Subcutaneous adipose tissue (tissue), 4 donors: ENCODE data around the gene EPHB2. TPM values are rescaled to one million over a fixed set of nuclear protein-coding genes. Genes with fewer than 3 reads are reported as not detected.

ENCODE experiments used
- total RNA-seq, 4 donors: library from RNA; depleted of rRNA; stranded (reverse); fragments of >200 nt; gene quantifications; one replicate each; pipeline ENCODE4 v1.1.0, GENCODE V29; 2016
- TF ChIP-seq, protein P1 (sequence below): fragments of 450-650 bp; IDR thresholded peaks from one replicate; pipeline ENCODE4 v1.5.1; 2016; ENCODE audit warnings: low read depth, mild to moderate bottlenecking, control low read depth, antibody characterized with exemption, moderate library complexity

EPHB2 gene
- total RNA-seq, 4 donors from 2014 or later, result 1.6 to 9.2 (median 5.1) TPM

DNA sequence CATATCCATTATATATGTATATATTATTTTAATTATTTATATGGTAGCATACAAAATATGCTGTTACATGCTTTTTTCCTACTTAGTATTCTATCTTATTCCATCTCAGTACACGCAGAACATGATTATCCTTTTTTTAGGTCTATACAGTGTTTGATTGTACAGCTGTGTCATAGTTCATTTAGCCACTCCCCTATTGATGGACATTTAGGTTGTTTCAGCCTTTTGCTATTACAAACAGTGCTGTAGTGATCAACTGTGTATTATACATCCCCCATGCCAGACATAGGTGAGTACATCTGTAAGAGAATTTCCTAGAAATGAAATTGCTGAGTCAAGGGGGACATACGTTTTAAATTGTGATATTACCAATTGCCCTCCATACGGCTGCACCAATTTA, 246.4 kb downstream of the EPHB2 start:
- TF ChIP-seq, protein P1, sequence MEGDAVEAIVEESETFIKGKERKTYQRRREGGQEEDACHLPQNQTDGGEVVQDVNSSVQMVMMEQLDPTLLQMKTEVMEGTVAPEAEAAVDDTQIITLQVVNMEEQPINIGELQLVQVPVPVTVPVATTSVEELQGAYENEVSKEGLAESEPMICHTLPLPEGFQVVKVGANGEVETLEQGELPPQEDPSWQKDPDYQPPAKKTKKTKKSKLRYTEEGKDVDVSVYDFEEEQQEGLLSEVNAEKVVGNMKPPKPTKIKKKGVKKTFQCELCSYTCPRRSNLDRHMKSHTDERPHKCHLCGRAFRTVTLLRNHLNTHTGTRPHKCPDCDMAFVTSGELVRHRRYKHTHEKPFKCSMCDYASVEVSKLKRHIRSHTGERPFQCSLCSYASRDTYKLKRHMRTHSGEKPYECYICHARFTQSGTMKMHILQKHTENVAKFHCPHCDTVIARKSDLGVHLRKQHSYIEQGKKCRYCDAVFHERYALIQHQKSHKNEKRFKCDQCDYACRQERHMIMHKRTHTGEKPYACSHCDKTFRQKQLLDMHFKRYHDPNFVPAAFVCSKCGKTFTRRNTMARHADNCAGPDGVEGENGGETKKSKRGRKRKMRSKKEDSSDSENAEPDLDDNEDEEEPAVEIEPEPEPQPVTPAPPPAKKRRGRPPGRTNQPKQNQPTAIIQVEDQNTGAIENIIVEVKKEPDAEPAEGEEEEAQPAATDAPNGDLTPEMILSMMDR, result no peak

DNA sequence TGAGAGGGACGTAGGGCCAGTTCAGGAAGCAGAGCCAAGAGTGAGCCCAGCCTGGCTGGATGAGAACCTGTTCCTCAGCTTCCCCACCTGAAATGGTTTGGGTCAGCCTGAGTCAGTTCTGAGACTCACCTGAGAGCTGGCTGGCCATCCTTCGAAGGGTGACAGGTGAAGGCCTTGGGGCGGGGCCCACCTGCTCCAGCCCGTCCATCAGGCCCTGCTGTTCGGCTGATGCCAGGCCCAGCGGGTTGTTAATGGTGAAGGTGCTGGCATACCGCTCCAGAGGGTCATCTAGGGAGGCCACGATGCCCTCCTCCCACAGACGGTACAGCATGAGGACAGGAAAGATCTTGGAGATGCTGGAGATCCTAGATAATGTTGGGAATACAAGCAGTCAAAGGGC, 247.9 kb downstream of the EPHB2 start:
- TF ChIP-seq, protein P1, result no peak

DNA sequence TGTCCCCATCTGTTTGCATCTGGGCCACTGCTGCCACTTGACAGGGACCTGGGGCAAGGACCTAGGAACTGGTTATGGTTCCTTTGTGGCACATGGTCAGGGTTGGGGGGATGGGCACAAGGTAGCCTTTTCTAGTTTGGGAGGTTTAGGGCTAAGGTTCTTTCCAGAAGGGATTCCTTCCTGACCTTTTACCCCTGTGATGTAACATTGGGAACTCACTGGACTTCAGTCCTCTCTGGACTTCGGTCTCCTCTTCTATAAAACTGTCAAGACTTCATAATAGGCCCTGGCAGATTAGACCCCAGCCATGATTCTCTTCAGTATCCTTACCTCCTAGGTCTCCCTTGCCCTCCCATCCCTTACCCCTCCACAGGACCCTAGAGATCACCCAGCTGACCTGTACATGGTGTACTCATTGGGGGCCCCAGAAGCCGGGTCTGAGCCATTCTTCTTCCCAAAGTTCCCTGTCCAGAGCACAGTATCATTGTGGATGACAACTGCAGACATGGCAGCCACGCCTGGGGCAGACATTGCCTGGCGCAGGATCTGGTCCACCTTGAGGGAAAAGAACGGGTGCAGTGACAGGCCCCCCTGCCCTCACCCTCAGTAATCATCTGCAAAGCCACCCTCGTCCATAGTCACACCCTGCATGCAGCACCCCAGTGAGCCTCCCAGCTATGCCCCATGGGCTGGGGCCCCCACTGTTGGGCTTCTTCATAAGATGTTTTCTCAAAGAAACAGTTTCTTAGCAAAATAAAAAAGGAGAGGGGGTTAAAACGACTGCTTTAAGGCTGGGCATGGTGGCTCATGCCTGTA, 249.1 kb downstream of the EPHB2 start:
- TF ChIP-seq, protein P1, result no peak

DNA sequence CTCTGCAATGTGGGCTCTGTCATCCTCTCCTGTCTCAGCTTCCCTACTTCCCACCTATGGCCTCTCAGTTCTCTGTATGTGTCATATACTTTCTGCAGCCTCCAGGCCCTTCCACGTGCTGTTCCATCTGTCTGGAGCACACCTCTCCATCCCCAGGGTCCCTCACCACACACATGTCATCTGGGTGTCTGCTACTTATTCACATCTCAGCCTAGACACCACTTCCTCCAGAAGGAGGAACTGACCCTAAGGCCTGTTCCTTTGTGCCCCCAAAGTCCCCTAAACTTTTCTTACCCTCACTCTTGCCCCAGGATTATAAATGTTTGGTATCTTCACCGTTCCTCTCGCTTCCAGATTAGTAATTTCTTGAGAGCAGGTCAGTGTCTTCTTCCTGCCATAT, 251.9 kb downstream of the EPHB2 start:
- TF ChIP-seq, protein P1, result no peak

DNA sequence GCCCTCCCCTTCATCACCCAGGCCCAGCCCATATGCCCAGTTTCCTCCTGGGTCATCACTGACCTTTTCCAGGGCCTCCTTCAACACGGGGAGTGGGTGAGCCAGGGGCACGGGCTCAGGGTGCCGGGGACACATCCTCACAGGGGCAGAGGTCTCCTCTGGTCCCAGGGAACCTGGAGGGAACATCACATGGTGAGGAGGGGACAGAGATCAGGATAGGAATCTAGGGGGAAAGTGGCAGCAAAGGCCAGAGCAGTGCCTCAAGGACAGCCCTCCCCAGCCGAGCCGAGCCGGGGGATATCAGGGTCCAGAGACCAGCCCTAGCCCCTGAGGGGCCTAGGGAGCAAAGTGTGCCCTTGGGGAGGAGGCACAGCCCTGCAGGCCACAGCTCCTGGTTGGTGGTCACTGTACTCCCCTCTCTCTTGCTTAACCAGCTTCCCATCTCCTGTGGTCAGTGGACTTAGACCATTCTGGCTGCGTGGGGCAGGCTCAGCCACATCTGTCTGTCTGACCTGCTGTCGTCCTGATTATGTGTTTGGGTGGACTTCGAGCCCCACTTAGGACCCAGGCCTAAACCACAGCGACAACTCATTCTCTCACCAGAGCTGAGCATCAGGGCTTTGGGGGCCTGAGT, 252.5 kb downstream of the EPHB2 start:
- TF ChIP-seq, protein P1, result no peak

DNA sequence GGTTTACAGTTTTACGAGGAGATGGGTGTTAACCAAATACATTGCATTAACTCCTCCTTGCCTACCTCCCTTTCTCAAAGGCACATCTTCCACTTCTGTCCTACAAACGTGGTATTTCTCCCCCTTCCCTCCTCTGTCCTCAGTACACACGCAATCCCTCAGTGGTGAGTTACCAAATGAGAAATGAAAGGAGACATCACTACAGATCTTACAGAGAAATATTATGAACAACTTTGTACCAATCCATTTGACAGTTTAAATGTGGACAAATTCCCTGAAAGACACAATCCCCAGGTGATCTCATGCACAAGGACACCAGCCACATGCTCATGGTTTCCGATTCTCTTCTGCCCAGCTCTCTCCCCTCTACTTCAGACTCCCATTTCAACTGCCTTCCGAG, 255.7 kb downstream of the EPHB2 start:
- TF ChIP-seq, protein P1, result no peak

DNA sequence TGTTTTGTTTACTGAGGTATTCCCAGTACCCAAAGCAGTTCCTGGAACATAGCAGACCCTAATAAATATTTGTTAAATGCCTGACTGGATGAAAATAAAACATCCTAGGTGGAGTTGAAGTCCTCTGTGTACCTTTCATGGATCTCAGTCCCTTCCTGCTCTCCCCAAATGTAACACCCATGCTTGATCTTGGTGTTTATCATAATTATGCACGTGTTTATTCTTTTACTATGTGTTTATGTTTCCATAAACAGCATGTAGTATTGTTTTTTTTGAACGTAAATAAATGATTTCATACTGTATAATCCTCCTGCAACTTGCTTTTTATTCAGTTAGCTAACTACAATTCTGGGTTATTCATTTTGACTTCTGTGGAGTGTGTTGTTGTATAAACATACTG, 257.2 kb downstream of the EPHB2 start:
- TF ChIP-seq, protein P1, result no peak
